ENCODE data around the gene LRCH3.

Gene LRCH3

DNA sequence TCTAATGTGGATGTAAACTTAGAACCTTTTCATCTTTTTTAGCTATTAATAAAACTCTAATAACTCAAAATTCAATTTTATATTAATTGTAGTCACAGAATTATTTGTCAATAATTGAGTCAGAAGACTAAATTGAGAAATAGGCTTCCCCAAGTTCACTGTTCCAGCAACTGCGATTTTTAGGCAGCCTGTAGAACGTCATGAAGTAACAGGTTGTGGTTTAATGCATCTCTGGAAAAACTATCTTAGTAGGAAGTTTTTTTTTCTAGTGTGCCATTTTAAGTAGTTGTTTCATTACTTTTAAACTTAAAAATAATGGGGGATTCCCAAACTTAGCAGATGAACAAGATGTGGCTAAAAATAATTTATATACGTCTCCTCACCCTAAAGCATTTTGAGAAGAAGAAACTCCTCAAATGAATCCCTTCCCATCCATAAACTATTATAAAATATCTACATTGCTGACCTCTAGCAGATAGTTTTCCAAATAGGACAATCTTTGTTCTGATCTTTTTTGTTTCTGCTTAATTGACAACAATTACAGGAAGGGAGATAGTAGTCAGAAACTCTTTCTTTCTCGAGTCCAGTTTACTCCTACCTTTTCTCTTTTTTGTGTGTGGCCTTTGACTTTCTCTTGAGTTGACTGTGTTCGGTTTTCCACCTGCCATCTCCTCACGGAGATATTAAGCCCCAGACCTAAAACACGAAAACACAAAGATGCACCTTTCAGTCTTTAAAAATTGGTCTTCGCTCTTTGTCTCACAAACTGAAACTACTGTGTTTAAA is 43.1 kb downstream of the LRCH3 start:
- DNase-seq (ENCODE audit: low read depth, low spot score): no peak

- DNase-seq (ENCODE audit: low read depth, low spot score): no peak
Measured at GRCh38 chr3:197835509-197835908, 44.5 kb downstream of the LRCH3 start.

DNA sequence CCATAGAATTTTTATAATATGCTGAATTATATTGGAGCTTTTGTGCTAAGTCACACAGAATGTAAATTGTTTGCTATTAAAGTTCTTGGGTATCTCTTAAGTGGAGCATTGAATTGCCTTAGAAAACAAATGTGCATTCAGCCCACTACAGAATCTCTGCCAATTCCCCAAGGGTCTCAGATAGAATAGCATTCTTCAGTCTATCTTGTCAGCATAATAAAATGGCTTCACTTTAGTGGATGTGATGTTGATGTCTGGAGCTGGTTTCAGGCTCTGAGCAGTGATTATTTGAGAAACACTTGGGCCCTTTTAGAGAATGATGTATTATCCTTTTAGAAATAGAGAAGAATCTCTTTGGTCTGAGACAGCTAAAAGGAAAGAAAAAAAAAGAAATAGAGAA is 45.2 kb downstream of the LRCH3 start:
- DNase-seq (ENCODE audit: low read depth, low spot score): no peak

DNA sequence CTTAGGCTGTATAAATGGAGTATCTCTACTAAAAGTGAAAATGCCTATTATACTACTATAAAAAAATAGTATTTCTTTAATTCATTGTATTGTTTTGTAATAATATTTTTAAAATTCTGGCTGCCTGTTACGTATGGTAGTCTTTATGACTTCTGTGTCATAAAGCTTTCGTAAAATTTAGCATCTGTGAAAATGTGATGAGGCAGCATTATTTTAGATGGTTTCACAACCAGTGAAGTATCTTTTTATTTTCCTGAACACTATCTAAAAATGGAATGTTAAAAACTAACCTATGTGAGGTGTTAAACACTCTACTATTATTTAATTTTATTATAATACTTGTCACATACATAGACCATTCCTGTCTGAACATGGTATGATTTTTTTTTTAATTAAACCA is 46.2 kb downstream of the LRCH3 start:
- DNase-seq (ENCODE audit: low read depth, low spot score): no peak

- no peak for DNase-seq (ENCODE audit: low read depth, low spot score)
Measured at GRCh38 chr3:197841789-197842188, 50.7 kb downstream of the LRCH3 start.

DNA sequence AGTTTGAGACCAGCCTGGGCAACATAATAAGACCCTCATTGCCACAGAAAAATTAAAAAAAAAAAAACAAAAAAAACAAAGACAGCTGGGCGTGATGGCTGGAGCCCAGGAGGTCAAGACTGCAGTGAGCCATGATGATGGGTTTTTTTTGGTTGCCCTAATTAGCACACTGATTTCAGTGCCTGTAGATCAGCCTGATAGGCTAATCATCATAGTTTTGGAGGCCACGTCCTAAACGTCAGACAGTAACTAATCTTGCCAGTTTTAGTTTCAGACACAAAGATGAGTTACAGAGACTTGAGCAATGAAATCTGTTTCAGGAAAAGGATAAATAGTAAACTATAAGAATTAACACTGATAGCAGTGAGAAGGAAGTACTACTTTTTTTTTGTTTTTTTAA is 55.4 kb downstream of the LRCH3 start:
- no peak for DNase-seq (ENCODE audit: low read depth, low spot score)

- DNase-seq (ENCODE audit: low read depth, low spot score): no peak
Measured at GRCh38 chr3:197847866-197848401, 56.9 kb downstream of the LRCH3 start.

DNA sequence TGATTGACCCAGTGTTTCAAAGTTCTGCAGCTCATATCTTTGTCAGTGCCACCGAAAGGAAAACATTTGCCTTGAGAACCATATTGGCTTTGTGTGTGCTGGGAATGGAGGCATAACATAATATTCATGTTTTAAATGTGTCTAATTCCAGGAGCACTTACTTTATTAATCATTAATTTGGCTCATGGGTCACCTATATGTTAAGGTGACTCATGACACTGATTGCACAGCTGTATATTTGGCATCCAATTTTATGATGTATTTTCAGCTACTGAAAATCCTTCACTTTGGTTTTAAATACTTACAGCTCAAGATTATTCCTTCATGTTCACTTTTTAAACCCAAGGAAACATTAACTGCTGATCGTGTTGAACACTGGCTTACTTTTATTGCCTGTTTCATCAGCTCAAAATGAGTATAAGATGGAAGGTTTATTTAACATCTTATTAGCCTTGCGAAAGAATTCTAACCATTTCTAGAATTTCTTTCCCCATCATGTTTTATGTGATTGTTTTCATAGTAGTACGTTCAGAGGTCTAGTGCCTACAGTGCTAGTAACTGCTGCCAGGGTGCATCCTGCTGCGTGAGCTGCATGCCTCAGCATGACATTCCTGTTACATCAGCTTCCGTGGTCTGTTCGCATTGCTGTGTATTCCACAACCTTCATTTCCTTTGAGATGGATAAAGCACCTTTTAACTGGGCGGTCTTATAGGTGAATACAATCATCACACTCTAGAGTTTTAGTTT is 63.7 kb downstream of the LRCH3 start:
- DNase-seq (ENCODE audit: low read depth, low spot score): no peak

DNA sequence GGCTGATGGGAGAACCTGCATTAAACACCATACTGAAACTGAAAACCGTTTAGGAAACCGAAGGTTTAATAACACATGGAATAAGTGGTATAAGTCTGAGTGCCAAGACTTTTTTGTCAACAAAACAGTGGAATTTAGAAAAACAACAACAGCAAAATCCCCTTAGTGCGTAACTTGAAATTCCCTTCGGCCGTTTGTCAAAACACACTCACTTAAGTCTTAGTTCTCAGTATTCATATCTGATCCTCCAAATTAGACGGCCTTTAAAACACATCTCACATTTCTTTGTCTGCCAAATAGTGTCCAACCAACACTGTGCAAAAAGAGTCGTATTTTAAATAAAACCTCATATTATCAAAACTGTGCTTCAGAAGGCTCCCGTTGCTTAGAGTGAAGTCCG is 64.5 kb downstream of the LRCH3 start:
- no peak for DNase-seq (ENCODE audit: low read depth, low spot score)

GRCh38 chr3:197856199-197856816 is 65.3 kb downstream of the LRCH3 start:
- no peak for DNase-seq (ENCODE audit: low read depth, low spot score)

DNA sequence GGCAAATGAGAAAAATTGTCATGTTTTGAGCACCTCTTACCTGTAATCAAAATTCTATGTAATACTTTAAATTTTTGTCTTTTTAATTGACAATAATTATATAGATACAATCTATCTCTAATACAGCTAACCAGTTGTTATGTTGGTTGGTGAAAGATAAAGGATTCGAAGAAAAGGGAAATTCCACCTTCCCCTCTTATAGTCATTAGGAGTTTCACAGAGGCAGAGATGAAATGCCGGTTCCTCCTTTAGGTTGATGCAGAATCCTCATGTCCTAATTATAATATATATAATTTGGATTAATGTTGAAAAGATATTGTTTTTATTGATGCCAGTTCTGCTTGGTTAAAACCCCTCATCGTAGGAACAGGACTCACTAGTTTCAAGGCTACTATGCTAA is 67.1 kb downstream of the LRCH3 start:
- DNase-seq (ENCODE audit: low read depth, low spot score): no peak

DNA sequence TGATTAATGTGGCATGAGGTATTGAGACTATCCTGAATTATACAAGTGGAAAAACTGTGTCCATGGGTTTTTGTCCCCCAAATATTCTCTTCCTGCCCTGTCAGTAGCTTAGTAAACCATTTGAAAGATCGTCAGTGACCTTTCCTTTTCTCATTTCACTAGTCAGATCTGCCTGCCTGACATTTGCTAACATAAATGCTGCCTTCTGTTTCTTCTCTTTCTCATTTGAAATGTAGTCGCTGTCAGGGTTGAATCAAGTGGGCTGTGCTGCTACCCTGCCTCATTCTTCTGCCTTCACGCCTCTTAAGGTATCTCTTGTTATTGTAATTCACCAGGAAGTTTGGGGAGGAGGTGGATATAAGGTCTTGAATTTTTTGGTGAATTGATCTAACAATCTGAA is 67.5 kb downstream of the LRCH3 start:
- no peak for DNase-seq (ENCODE audit: low read depth, low spot score)

DNA sequence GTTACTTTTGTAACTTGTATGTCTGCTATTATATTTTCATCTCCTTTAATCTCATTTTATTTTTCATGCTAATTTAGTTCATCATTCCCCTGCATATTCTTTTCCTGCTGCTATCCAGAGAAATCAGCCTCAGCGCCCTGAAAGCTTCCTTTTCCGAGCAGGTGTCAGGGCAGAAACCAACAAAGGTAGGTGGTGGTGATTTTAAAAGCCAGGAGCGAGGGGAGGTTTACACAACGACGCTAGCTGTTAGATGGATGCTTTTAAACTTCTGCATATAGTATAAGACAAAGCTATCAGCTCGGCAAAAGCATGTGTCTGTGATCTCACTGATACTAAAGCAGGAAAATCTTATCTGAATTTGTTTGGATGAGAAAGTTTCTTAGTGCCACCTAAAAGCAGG is 75.0 kb downstream of the LRCH3 start:
- DNase-seq (ENCODE audit: low read depth, low spot score): no peak

- no peak for DNase-seq (ENCODE audit: low read depth, low spot score)
Measured at GRCh38 chr3:197873329-197873728, 82.3 kb downstream of the LRCH3 start.

DNA sequence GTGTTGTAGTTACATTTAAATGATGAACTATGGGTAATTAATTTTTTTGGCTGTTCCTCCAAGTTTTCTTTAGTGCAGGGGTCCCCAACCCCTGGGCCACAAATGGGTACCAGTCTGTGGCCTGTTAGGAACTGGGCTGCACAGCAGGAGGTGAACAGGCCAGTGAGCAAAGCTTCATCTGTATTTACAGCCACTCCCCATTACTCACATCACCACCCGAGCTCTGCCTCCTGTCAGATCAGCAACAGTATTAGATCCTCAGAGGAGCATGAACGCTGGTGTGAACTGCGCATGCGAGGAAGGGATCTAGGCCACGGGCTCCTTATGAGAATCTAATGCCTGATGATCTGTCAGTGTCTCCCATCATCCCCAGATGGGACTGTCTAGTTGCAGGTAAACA is 83.0 kb downstream of the LRCH3 start:
- DNase-seq (ENCODE audit: low read depth, low spot score): no peak

GRCh38 chr3:197874653-197875052 is 83.6 kb downstream of the LRCH3 start:
- no peak for DNase-seq (ENCODE audit: low read depth, low spot score)

- no peak for DNase-seq (ENCODE audit: low read depth, low spot score)
Measured at GRCh38 chr3:197877902-197878301, 86.8 kb downstream of the LRCH3 start.

GRCh38 chr3:197878427-197878826 is 87.4 kb downstream of the LRCH3 start:
- no peak for DNase-seq (ENCODE audit: low read depth, low spot score)

DNA sequence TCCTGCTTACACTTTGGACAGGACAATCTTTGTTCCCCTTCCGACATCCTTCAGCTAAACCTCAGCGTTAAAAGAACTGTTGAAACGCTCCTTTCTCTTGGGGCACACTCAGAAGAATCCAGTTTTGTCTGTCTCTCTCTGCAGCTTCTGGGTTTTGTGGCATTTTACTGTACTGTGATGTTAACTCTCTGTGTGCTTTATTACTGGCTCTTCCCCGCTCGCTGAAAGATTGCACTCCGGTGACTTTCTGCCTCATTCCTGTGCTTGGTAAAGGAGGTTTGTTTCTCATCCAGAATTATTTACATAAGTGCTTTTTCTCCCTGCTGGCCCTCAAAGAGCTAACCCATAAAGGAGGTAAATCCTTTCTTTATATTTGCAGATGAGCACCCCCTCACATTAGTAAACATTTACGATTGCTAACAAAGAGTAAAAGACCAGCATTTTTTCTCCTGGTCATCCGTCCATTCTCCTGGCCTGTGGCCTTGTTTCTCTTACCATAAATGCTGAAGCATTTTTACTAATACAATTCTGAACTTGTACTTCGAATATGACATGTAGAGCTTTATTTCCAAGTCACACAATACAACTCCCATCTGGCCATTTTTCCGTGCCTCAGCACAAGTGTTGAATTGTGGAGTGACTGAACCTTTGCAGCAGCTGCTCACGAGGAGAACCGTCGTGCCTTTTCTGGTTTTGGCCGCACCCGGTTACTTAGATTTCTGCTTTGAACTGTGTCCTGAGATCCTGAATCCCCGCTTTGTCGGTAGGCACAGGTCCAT is 89.6 kb downstream of the LRCH3 start:
- no peak for DNase-seq (ENCODE audit: low read depth, low spot score)

DNA sequence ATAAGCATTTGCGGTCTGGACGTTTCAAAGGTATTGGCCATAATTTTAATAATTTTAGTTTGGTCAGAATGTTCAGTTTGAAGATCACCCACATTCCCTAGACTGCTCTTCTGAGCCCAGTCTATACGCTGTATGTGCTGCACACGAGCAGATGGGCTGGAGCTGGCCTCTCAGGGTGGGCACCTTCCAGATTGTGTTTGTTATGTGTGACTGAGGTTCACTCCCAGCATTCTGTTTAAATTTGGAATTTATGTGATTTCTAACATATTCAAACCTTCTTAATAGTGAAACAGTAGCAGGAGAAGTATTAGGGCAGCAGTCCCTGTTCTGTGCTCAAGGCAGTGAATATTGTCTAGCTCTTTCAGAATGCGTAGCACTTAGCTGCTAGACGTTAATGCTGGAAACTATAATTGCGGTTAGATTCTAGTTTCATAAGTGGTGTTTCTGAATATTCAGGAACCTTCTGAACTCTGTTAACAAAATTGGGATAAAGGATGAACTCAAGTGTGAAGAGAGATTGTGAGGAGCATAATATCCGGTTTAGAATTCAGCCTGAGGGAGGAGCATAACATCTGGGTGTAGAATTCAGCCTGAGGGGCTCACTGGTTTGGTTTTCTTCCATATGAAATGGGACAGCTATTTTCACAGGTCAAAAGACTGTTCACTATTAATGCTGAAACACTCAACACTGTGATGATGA is 90.4 kb downstream of the LRCH3 start:
- DNase-seq (ENCODE audit: low read depth, low spot score): no peak

DNA sequence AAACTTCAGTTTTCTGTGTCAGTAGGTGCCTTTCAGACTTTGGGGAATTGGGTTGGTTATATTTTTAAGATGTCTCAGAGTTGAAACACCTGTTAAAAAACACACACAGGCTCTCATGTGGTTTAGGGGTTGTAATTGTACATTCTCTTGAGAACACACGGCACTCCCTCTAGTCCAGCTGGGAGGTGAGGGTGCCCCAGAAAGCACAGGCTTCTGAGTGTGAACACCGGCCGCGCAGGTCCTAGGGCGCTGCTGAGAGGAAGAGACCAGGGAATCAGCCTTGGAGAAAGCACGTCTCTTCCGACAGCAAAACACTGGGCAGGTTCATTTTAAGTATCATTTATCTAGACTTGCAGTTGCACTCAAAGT is 90.9 kb downstream of the LRCH3 start:
- DNase-seq (ENCODE audit: low read depth, low spot score): no peak

Data from activated naive CD8-positive, alpha-beta T cell treated with anti-CD3 and anti-CD28 coated beads, Interleukin-2, amount 50 U/mL, for 16 hours (primary cell).